Keratinocyte (primary cell): ENCODE measurements around the gene TUT7. TPM values are rescaled to one million over a fixed set of nuclear protein-coding genes. Genes with fewer than 3 reads are reported as not detected.

ENCODE experiments used
- DNase-seq: peaks from one replicate; pipeline ENCODE4 v3.0.0-alpha.2; 2011; ENCODE audit warnings: low read depth, missing footprints, low spot score
- FAIRE-seq: peaks from 2 replicates; lab custom pipeline; 2011; peaks lifted over from hg19 to GRCh38; lab: Jason Lieb, UNC
- H2AFZ ChIP-seq: 2 replicates; pipeline ENCODE4 v1.6.0; 2012; ENCODE audit warnings: low read length, control low read depth, inconsistent platforms; ENCODE audit not compliant: control insufficient read depth
- H3K27ac ChIP-seq: 2 replicates; pipeline ENCODE4 v1.5.1; 2011; ENCODE audit warnings: low read length; ENCODE audit not compliant: control insufficient read depth, insufficient read depth
- H3K27me3 ChIP-seq: 3 replicates; pipeline ENCODE4 v1.6.0; 2011; ENCODE audit warnings: low read length; ENCODE audit not compliant: control insufficient read depth, insufficient read depth; ENCODE audit errors: extremely low read depth
- H3K36me3 ChIP-seq, 2 experiments: 2 replicates in 1 of 2; 3 replicates in 1 of 2; pipeline ENCODE4 v1.5.1; 2011; ENCODE audit warnings: low read length in 2 of 2, mild to moderate bottlenecking in 1 of 2; ENCODE audit not compliant: control insufficient read depth in 2 of 2, insufficient read depth in 2 of 2; ENCODE audit errors: extremely low read depth in 1 of 2
- H3K4me1 ChIP-seq: 3 replicates; pipeline ENCODE4 v1.5.1; 2011; ENCODE audit warnings: low read length; ENCODE audit not compliant: control insufficient read depth, insufficient read depth; ENCODE audit errors: extremely low read depth
- H3K4me2 ChIP-seq: 3 replicates; pipeline ENCODE4 v1.6.0; 2011; ENCODE audit warnings: low read depth, low read length; ENCODE audit not compliant: control insufficient read depth, insufficient read depth; ENCODE audit errors: extremely low read depth
- H3K4me3 ChIP-seq, 3 experiments: fragments of 200-600 bp in 1 of 3; sonication (generic) in 1 of 3; 2 replicates in 2 of 3; 3 replicates in 1 of 3; pipeline ENCODE4 v1.5.1; 2011 to 2016; ENCODE audit warnings: low read length in 3 of 3, mild to moderate bottlenecking in 3 of 3, control low read depth in 2 of 3, inconsistent platforms in 1 of 3, low read depth in 1 of 3, mixed read lengths in 1 of 3, mixed run types in 1 of 3, moderate library complexity in 1 of 3; ENCODE audit not compliant: control insufficient read depth in 2 of 3, insufficient read depth in 2 of 3; ENCODE audit errors: extremely low read depth in 1 of 3
- H3K79me2 ChIP-seq: 2 replicates; pipeline ENCODE4 v1.6.0; 2012; ENCODE audit warnings: low read length; ENCODE audit not compliant: control insufficient read depth, insufficient read depth
- H3K9ac ChIP-seq: 3 replicates; pipeline ENCODE4 v1.6.0; 2011; ENCODE audit warnings: low read length; ENCODE audit not compliant: control insufficient read depth, insufficient read depth; ENCODE audit errors: extremely low read depth
- H3K9me1 ChIP-seq: 3 replicates; pipeline ENCODE4 v1.6.0; 2011; ENCODE audit warnings: low read length; ENCODE audit not compliant: control insufficient read depth, insufficient read depth; ENCODE audit errors: extremely low read depth
- H3K9me3 ChIP-seq: 2 replicates; pipeline ENCODE4 v1.5.1; 2012; ENCODE audit warnings: low read depth, low read length; ENCODE audit not compliant: control insufficient read depth
- H4K20me1 ChIP-seq: 3 replicates; pipeline ENCODE4 v1.6.0; 2011; ENCODE audit warnings: low read length; ENCODE audit not compliant: control insufficient read depth, insufficient read depth; ENCODE audit errors: extremely low read depth
- CTCF ChIP-seq, 3 experiments: IDR thresholded peaks in 1 of 3; conservative IDR thresholded peaks in 1 of 3; optimal IDR thresholded peaks in 1 of 3; 2 replicates in 2 of 3; 3 replicates in 1 of 3; pipeline versions ENCODE3 to v1.5.1; 2011; ENCODE audit warnings: low read length in 3 of 3, mild to moderate bottlenecking in 3 of 3, moderate library complexity in 2 of 3, control low read depth in 1 of 3, inconsistent platforms in 1 of 3; ENCODE audit not compliant: insufficient read depth in 2 of 3; ENCODE audit errors: extremely low read depth in 1 of 3
- EZH2 ChIP-seq: IDR thresholded peaks from one replicate; pipeline ENCODE4 v1.6.1; 2012; ENCODE audit warnings: inconsistent platforms, mild to moderate bottlenecking, low read length, moderate library complexity
- dilution Hi-C: fragments of 300-500 bp; cut with MboI; formaldehyde crosslinking; loops from one replicate; pipeline ENCODE4 v1.7.0; 2020; ENCODE audit warnings: low sequenced_read_pairs; ENCODE audit not compliant: extremely low pct_ligation_motif_present
- polyA plus RNA-seq, 5 experiments: library from polyadenylated mRNA; depleted of rRNA in 3 of 5; stranded (reverse) in 3 of 5; stranded (forward) in 1 of 5; unstranded in 1 of 5; fragments of >200 nt; gene quantifications; 1 replicate in 1 of 5; 2 replicates in 3 of 5; 3 replicates in 1 of 5; pipeline versions ENCODE4 v1.2.1 to v1.2.3, GENCODE V29; 2011 to 2012; ENCODE audit warnings: missing spikeins in 2 of 5, low read depth in 1 of 5, low replicate concordance in 1 of 5

Gene TUT7
- polyA plus RNA-seq, 1 donor (not counting 4 experiments of a cell fraction or from before 2014, with no cell fraction given): 34.0 TPM

- Histone ChIP-seq H2AFZ (no peak overlapping the region), H3K27ac (no peak overlapping the region), H3K4me2 (no peak overlapping the region)
These were observed 4.9 kb downstream of the TUT7 start for GRCh38 chr9:86349271-86349670.

GRCh38 chr9:86347991-86348390 lies 6.2 kb downstream of the TUT7 start:
- H3K4me2 ChIP-seq: no peak overlapping the region
- DNase-seq: no peak
- no peak for FAIRE-seq
- no peaks in the 10 kb centered on the region for H3K9me3 ChIP-seq
- H3K9ac ChIP-seq: no peak overlapping the region
- H3K27me3 ChIP-seq: no peaks in the 10 kb centered on the region
- TF ChIP-seq CTCF (optimal IDR thresholded peaks at IDR 0.05 in 1 of 3, IDR thresholded peaks at IDR 0.05 in 1 of 3, conservative IDR thresholded peaks at IDR 0.05 in 1 of 3; ENCODE audit: extremely low read depth in 1 of 3, insufficient read depth in 2 of 3, low read length in 3 of 3): no peak
- no peak for TF ChIP-seq EZH2
- H3K79me2 ChIP-seq: peaks cover 61% of the 10 kb centered on the region
- no peak overlapping the region for H3K4me3 ChIP-seq
- no peak overlapping the region for H3K27ac ChIP-seq
- no peak overlapping the region for H2AFZ ChIP-seq
- peaks cover 1 to 10% of the 10 kb centered on the region in 2 experiments for H3K36me3 ChIP-seq
- H4K20me1 ChIP-seq: no peaks in the 10 kb centered on the region
- dilution Hi-C loops: no loop called here
- H3K4me1 ChIP-seq: peaks cover 6% of the 10 kb centered on the region
- no peaks in the 10 kb centered on the region for H3K9me1 ChIP-seq

More at GRCh38 chr9:86349271-86349670, 4.9 kb downstream of the TUT7 start:
- Histone ChIP-seq H3K9me3 (no peaks in the 10 kb centered on the region), H3K79me2 (peaks cover 70% of the 10 kb centered on the region), H3K9ac (no peak overlapping the region), H3K9me1 (no peaks in the 10 kb centered on the region), H3K36me3 (peaks cover 1 to 10% of the 10 kb centered on the region in 2 experiments), H3K4me3 (no peak overlapping the region), H3K4me1 (peaks cover 7% of the 10 kb centered on the region), H4K20me1 (no peaks in the 10 kb centered on the region), H3K27me3 (no peaks in the 10 kb centered on the region)
- no peak for FAIRE-seq
- DNase-seq: no peak
- TF ChIP-seq EZH2 (no peak), CTCF (optimal IDR thresholded peaks at IDR 0.05 in 1 of 3, IDR thresholded peaks at IDR 0.05 in 1 of 3, conservative IDR thresholded peaks at IDR 0.05 in 1 of 3; ENCODE audit: extremely low read depth in 1 of 3, insufficient read depth in 2 of 3, low read length in 3 of 3) (no peak)
- dilution Hi-C loops: no loop called here
